Hepatocyte (in vitro differentiated cells): ENCODE data around the gene AURKA.

Source experiments
- CTCF ChIP-seq: fragments of 200-600 bp; sonication (generic); IDR thresholded peaks from 2 replicates; pipeline ENCODE4 v1.5.1; 2016; ENCODE audit warnings: antibody characterized with exemption, mild to moderate bottlenecking; ENCODE audit not compliant: poor library complexity
- EZH2 ChIP-seq: fragments of 200-600 bp; sonication (generic); IDR thresholded peaks from 2 replicates; pipeline ENCODE4 v1.6.1; 2016; ENCODE audit warnings: antibody characterized with exemption, mild to moderate bottlenecking, borderline replicate concordance
- EZH2phosphoT487 ChIP-seq: fragments of 200-600 bp; sonication (generic); IDR thresholded peaks from one replicate; pipeline ENCODE4 v1.6.1; 2018; ENCODE audit warnings: antibody characterized with exemption, mild to moderate bottlenecking, low read depth, moderate library complexity; ENCODE audit not compliant: unreplicated experiment, severe bottlenecking

DNA sequence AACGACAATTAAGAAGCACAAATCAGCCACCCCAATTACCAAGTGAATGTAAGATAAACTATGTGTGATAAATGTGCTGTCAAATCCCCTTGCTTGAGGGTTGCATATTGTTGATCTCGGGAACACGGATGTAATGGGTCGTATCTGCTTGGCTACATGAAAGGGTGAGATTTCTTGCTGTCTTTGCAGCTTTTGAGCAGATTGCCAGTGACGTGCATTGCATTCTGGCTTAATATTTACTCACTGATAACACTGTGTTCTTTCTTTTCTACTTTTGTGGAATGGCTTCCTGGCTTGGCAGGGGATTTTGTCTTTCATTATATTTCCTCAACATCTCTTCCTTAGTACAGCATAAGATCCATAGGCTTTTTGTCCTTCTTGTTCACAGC is 43.7 kb downstream of the AURKA start:
- TF ChIP-seq EZH2phosphoT487 = no peak
- TF ChIP-seq CTCF = no peak
- no peak for TF ChIP-seq EZH2
